HL-60 (cell line): ENCODE data around the gene NPIPA8.
"Not testable (repeated sequence)": the region's sequence is repeated elsewhere in the genome, so short reads cannot be mapped to it uniquely, and the experiment has no call there.

Experiments used
- CTCF ChIP-seq: IDR thresholded peaks from one replicate; pipeline ENCODE4 v1.5.1; 2011; ENCODE audit warnings: low read length, control low read depth, inconsistent platforms; ENCODE audit not compliant: insufficient read depth
- GABPA ChIP-seq: IDR thresholded peaks from 2 replicates; pipeline ENCODE4 v1.6.1; 2012; ENCODE audit warnings: low read depth
- POLR2AphosphoS5 ChIP-seq: IDR thresholded peaks from 2 replicates; pipeline ENCODE4 v1.6.1; 2012; ENCODE audit warnings: low read depth
- TF ChIP-seq, protein P1 (sequence below): IDR thresholded peaks from 2 replicates; pipeline ENCODE4 v1.6.1; 2012; ENCODE audit warnings: low read depth; ENCODE audit not compliant: insufficient replicate concordance

GRCh38 chr16:18309159-18309558 is 27.4 kb downstream of the NPIPA8 start:
- TF ChIP-seq CTCF, POLR2AphosphoS5, GABPA: not testable (repeated sequence)
- TF ChIP-seq, protein P1, sequence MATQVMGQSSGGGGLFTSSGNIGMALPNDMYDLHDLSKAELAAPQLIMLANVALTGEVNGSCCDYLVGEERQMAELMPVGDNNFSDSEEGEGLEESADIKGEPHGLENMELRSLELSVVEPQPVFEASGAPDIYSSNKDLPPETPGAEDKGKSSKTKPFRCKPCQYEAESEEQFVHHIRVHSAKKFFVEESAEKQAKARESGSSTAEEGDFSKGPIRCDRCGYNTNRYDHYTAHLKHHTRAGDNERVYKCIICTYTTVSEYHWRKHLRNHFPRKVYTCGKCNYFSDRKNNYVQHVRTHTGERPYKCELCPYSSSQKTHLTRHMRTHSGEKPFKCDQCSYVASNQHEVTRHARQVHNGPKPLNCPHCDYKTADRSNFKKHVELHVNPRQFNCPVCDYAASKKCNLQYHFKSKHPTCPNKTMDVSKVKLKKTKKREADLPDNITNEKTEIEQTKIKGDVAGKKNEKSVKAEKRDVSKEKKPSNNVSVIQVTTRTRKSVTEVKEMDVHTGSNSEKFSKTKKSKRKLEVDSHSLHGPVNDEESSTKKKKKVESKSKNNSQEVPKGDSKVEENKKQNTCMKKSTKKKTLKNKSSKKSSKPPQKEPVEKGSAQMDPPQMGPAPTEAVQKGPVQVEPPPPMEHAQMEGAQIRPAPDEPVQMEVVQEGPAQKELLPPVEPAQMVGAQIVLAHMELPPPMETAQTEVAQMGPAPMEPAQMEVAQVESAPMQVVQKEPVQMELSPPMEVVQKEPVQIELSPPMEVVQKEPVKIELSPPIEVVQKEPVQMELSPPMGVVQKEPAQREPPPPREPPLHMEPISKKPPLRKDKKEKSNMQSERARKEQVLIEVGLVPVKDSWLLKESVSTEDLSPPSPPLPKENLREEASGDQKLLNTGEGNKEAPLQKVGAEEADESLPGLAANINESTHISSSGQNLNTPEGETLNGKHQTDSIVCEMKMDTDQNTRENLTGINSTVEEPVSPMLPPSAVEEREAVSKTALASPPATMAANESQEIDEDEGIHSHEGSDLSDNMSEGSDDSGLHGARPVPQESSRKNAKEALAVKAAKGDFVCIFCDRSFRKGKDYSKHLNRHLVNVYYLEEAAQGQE: not testable (repeated sequence)
